GM23338 (cell line): ENCODE measurements around the gene NFATC3. TPM values are rescaled to one million over a fixed set of nuclear protein-coding genes. Genes with fewer than 3 reads are reported as not detected.

ENCODE experiments used
- ATAC-seq: fragments of 200-7000 bp; cut with Tn5 transposase; 3 replicates; pipeline ENCODE4 v1.9.1; 2020
- DNase-seq: peaks from one replicate; pipeline ENCODE4 v3.0.0-alpha.2; 2015; ENCODE audit warnings: low spot score
- H2AFZ ChIP-seq: fragments of 200-600 bp; sonication (generic); 2 replicates; pipeline ENCODE4 v1.8.0; 2016; ENCODE audit warnings: antibody characterized with exemption, mild to moderate bottlenecking, moderate library complexity
- H3F3A ChIP-seq: fragments of 200-600 bp; sonication (generic); replicated peaks from 2 replicates; pipeline ENCODE4 v1.8.0; 2017; ENCODE audit warnings: antibody characterized with exemption, mixed run types, low read depth
- H3K27ac ChIP-seq: fragments of 200-600 bp; sonication (generic); 2 replicates; pipeline ENCODE4 v1.6.1; 2016; ENCODE audit warnings: low read depth
- H3K27me3 ChIP-seq: fragments of 200-600 bp; sonication (generic); 2 replicates; pipeline ENCODE4 v1.8.0; 2016; ENCODE audit warnings: mild to moderate bottlenecking, mixed run types, moderate library complexity; ENCODE audit not compliant: insufficient read depth
- H3K36me3 ChIP-seq: fragments of 200-600 bp; sonication (generic); 2 replicates; pipeline ENCODE4 v1.8.0; 2016; ENCODE audit warnings: mild to moderate bottlenecking; ENCODE audit not compliant: insufficient read depth
- H3K4me1 ChIP-seq: fragments of 200-600 bp; sonication (generic); 2 replicates; pipeline ENCODE4 v1.8.0; 2016; ENCODE audit warnings: mild to moderate bottlenecking, moderate library complexity; ENCODE audit not compliant: insufficient read depth
- H3K4me2 ChIP-seq: fragments of 200-600 bp; sonication (generic); 2 replicates; pipeline ENCODE4 v1.7.1; 2017; ENCODE audit warnings: mixed run types
- H3K4me3 ChIP-seq: fragments of 200-600 bp; sonication (generic); 2 replicates; pipeline ENCODE4 v1.6.1; 2016; ENCODE audit warnings: mixed run types
- H3K79me2 ChIP-seq: fragments of 200-600 bp; sonication (generic); replicated peaks from 2 replicates; pipeline ENCODE4 v1.8.0; 2017; ENCODE audit warnings: mild to moderate bottlenecking; ENCODE audit not compliant: insufficient read depth
- H3K9me2 ChIP-seq: fragments of 200-600 bp; sonication (generic); 2 replicates; pipeline ENCODE4 v1.8.0; 2017; ENCODE audit not compliant: insufficient read depth
- H4K20me1 ChIP-seq: fragments of 200-600 bp; sonication (generic); replicated peaks from 2 replicates; pipeline ENCODE4 v1.8.0; 2017; ENCODE audit warnings: mild to moderate bottlenecking; ENCODE audit not compliant: insufficient read depth
- H3K27ac Mint-ChIP-seq: 2 replicates; pipeline ENCODE4 v1.8.0; 2020; ENCODE audit warnings: inconsistent platforms, mild to moderate bottlenecking, moderate library complexity, mixed read lengths
- H3K27me3 Mint-ChIP-seq: 3 replicates; pipeline ENCODE4 v1.8.0; 2022; ENCODE audit warnings: low read depth, mild to moderate bottlenecking, moderate library complexity, mixed read lengths, inconsistent platforms; ENCODE audit not compliant: insufficient read depth, poor library complexity
- H3K36me3 Mint-ChIP-seq: 3 replicates; pipeline ENCODE4 v1.8.0; 2021; ENCODE audit warnings: low read depth, mild to moderate bottlenecking, inconsistent platforms, moderate library complexity, mixed read lengths
- H3K4me1 Mint-ChIP-seq: 3 replicates; pipeline ENCODE4 v1.8.0; 2020; ENCODE audit warnings: mild to moderate bottlenecking, inconsistent platforms, mixed read lengths
- H3K4me3 Mint-ChIP-seq: 3 replicates; pipeline ENCODE4 v1.8.0; 2021; ENCODE audit warnings: moderate library complexity, mild to moderate bottlenecking, inconsistent platforms, mixed read lengths
- H3K9me3 Mint-ChIP-seq: 3 replicates; pipeline ENCODE4 v1.8.0; 2020; ENCODE audit warnings: moderate library complexity, mild to moderate bottlenecking, inconsistent platforms, mixed read lengths
- ETS1 ChIP-seq: IDR thresholded peaks from 2 replicates; pipeline ENCODE4 v1.6.1; 2016; ENCODE audit warnings: antibody characterized with exemption
- EZH2 ChIP-seq: fragments of 200-600 bp; sonication (generic); IDR thresholded peaks from one replicate; pipeline ENCODE4 v1.8.0; 2017; ENCODE audit warnings: antibody characterized with exemption, mild to moderate bottlenecking, low read depth; ENCODE audit not compliant: unreplicated experiment
- EZH2phosphoT487 ChIP-seq: fragments of 200-600 bp; sonication (generic); IDR thresholded peaks from one replicate; pipeline ENCODE4 v1.8.1; 2018; ENCODE audit warnings: antibody characterized with exemption; ENCODE audit not compliant: unreplicated experiment
- JUNB ChIP-seq: IDR thresholded peaks from one replicate; pipeline ENCODE4 v1.6.1; 2016; ENCODE audit warnings: antibody characterized with exemption; ENCODE audit not compliant: unreplicated experiment
- NANOG ChIP-seq: IDR thresholded peaks from 2 replicates; pipeline ENCODE4 v1.6.1; 2016; ENCODE audit warnings: antibody characterized with exemption, borderline replicate concordance
- ZNF331 ChIP-seq: fragments of 250-450 bp; sonication (Bioruptor Pico); IDR thresholded peaks from 2 replicates; pipeline ENCODE4 v1.5.0; 2020; ENCODE audit warnings: low read depth, mild to moderate bottlenecking, moderate library complexity
- polyA plus RNA-seq: library from polyadenylated mRNA; unstranded; fragments of >200 nt; fragmentation: Nextera tagmentation; extraction: Ambion mirVana; gene quantifications from 2 replicates; pipeline ENCODE4 v1.2.1, GENCODE V29; 2016
- total RNA-seq: library from RNA; depleted of rRNA; stranded (reverse); fragments of >200 nt; shearing (Covaris generic); gene quantifications from 2 replicates; pipeline ENCODE4 v1.2.3, GENCODE V29; 2014
- TF ChIP-seq, protein P1 (sequence below): fragments of 250-450 bp; sonication (Bioruptor Pico); IDR thresholded peaks from 2 replicates; pipeline ENCODE4 v1.5.0; 2020; ENCODE audit warnings: mild to moderate bottlenecking, moderate library complexity

NFATC3 gene
- total and polyA plus RNA-seq, 2 experiments from 2014 or later, result 9.2 to 40.9 TPM

DNA sequence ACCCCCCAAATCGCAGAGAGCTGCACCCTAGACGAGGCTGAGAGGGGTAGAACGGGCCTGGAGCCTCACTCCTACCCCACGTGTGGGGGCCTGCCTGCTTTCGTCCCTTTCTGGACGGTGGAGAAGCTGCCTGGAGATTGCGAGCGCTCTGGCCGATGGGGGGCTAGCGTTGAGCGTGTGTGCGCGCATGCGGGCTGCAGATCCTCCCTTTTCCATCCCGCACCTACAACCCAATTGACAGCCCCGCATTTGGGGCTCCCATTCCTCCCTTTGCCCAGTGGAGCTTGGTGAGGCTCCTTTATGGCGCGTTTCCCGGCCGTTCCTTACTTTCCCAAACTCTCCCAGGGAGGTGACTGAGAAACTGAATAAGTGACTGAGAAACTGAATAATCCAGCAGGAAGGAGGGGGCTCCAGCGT, 151.7 kb downstream of the NFATC3 start (continued):
- TF ChIP-seq, protein P1, sequence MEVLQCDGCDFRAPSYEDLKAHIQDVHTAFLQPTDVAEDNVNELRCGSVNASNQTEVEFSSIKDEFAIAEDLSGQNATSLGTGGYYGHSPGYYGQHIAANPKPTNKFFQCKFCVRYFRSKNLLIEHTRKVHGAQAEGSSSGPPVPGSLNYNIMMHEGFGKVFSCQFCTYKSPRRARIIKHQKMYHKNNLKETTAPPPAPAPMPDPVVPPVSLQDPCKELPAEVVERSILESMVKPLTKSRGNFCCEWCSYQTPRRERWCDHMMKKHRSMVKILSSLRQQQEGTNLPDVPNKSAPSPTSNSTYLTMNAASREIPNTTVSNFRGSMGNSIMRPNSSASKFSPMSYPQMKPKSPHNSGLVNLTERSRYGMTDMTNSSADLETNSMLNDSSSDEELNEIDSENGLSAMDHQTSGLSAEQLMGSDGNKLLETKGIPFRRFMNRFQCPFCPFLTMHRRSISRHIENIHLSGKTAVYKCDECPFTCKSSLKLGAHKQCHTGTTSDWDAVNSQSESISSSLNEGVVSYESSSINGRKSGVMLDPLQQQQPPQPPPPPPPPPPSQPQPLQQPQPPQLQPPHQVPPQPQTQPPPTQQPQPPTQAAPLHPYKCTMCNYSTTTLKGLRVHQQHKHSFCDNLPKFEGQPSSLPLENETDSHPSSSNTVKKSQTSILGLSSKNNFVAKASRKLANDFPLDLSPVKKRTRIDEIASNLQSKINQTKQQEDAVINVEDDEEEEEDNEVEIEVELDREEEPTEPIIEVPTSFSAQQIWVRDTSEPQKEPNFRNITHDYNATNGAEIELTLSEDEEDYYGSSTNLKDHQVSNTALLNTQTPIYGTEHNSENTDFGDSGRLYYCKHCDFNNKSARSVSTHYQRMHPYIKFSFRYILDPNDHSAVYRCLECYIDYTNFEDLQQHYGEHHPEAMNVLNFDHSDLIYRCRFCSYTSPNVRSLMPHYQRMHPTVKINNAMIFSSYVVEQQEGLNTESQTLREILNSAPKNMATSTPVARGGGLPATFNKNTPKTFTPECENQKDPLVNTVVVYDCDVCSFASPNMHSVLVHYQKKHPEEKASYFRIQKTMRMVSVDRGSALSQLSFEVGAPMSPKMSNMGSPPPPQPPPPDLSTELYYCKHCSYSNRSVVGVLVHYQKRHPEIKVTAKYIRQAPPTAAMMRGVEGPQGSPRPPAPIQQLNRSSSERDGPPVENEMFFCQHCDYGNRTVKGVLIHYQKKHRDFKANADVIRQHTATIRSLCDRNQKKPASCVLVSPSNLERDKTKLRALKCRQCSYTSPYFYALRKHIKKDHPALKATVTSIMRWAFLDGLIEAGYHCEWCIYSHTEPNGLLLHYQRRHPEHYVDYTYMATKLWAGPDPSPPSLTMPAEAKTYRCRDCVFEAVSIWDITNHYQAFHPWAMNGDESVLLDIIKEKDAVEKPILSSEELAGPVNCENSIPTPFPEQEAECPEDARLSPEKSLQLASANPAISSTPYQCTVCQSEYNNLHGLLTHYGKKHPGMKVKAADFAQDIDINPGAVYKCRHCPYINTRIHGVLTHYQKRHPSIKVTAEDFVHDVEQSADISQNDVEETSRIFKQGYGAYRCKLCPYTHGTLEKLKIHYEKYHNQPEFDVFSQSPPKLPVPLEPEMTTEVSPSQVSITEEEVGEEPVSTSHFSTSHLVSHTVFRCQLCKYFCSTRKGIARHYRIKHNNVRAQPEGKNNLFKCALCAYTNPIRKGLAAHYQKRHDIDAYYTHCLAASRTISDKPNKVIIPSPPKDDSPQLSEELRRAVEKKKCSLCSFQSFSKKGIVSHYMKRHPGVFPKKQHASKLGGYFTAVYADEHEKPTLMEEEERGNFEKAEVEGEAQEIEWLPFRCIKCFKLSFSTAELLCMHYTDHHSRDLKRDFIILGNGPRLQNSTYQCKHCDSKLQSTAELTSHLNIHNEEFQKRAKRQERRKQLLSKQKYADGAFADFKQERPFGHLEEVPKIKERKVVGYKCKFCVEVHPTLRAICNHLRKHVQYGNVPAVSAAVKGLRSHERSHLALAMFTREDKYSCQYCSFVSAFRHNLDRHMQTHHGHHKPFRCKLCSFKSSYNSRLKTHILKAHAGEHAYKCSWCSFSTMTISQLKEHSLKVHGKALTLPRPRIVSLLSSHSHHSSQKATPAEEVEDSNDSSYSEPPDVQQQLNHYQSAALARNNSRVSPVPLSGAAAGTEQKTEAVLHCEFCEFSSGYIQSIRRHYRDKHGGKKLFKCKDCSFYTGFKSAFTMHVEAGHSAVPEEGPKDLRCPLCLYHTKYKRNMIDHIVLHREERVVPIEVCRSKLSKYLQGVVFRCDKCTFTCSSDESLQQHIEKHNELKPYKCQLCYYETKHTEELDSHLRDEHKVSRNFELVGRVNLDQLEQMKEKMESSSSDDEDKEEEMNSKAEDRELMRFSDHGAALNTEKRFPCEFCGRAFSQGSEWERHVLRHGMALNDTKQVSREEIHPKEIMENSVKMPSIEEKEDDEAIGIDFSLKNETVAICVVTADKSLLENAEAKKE (CRISPR knock-in tag), result no peak
- TF ChIP-seq EZH2 (no peak), JUNB (no peak), NANOG (no peak), EZH2phosphoT487 (no peak)

DNA sequence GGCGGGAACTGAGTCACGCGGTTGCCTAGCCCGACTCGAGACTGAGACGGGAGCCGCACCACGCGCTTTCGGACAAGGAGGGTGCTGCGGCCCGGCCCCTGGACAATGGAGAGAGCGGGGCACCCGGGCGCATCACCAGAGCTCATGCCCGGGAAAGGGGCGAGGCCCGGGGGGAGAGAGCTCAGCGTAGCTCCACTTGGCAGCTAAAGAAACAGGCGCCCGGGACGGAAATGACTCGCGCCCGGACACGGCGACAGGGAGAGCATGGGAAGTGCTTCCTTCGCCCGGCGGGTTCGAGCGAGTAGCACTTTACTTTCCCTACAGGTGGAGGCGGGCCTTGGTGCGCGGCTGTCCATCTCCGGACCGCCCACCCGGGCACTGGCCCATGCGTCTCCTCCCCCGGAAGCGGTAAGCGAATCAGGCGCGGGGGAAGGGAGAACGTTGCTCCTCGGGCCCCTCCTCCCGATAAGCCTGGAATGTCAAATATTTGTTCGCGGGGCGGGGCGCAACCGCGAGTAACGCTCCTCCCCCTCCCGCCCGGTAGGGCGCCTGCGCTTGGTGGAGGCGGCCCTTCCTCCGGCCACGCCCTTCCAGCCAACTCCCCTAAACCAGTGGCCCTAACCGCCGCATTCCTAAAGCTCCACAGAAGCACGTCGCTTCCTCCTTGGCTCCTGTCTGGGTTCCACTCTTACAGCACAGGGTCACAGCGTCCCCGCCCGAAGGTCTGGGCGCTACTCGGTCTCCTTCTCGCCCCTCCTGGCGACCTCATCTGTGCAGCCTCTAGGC, 152.3 kb downstream of the NFATC3 start:
- Mint-ChIP-seq H3K9me3 (peaks cover 4% of the 10 kb centered on the region), H3K36me3 (peaks cover 7% of the 10 kb centered on the region), H3K27ac (peak overlapping the region; percentile 97), H3K27me3 (peaks cover 24% of the 10 kb centered on the region), H3K4me1 (peaks cover 26% of the 10 kb centered on the region), H3K4me3 (peak overlapping the region; percentile 92)
- DNase-seq (peak; percentile 99), ATAC-seq (peak; percentile 63)
- H3K36me3 ChIP-seq, result 0 out of 2 replicates have a peak, but pooled peaks cover 4% of the 10 kb centered on the region
- H3K4me2 ChIP-seq, result peak overlapping the region; percentile 99
- peaks cover 3% of the 10 kb centered on the region; the same call in 1 of the 2 replicates for H3K27me3 ChIP-seq
- H3K4me3 ChIP-seq, result peak overlapping the region; percentile 98
- peaks cover 23% of the 10 kb centered on the region for H3K79me2 ChIP-seq
- no peaks in the 10 kb centered on the region for H3K9me2 ChIP-seq
- peak overlapping the region; percentile 56 for H2AFZ ChIP-seq
- H4K20me1 ChIP-seq, result peaks cover 18% of the 10 kb centered on the region
- H3F3A ChIP-seq, result peaks cover 18% of the 10 kb centered on the region
- peak overlapping the region; percentile 99 for H3K27ac ChIP-seq
- H3K4me1 ChIP-seq, result peaks cover 17% of the 10 kb centered on the region
- TF ChIP-seq ZNF331 (CRISPR knock-in tag) (no peak), NANOG (no peak), ETS1 (peak; percentile 16; the same call in 1 of the 2 replicates), EZH2phosphoT487 (no peak)
- TF ChIP-seq, protein P1 (CRISPR knock-in tag), result no peak
